GM18498 (cell line): ENCODE data around the gene RSPH3.
"Not testable (repeated sequence)": the region's sequence is repeated elsewhere in the genome, so short reads cannot be mapped to it uniquely, and the experiment has no call there.

Source experiments
- ATAC-seq: cut with Tn5 transposase; IDR thresholded peaks from one replicate; pipeline ENCODE4 v1.9.1; 2021; ENCODE audit warnings: mild to moderate bottlenecking, moderate library complexity; ENCODE audit not compliant: unreplicated experiment

The RSPH3 gene

GRCh38 chr6:158978757-158979156 is 21.2 kb downstream of the RSPH3 start:
- ATAC-seq: no peak

DNA sequence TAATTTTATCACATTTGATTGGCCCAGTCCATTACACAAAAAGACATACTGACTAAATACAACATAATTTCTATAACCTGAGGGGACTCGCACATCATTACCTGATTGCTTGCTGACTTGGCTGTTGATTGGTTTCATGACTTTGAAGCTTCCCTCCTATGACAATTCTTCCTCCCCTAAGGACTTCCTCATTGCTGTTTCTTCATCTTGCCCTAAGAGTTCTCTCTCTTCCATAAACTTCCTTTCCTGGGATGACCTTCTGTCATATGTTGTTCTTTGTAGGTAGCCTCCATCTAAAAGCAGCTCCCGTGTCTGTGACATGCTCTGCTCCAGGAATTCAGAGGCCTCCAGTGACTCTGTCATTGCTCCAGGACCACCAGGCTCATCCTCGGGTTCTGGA is 22.6 kb downstream of the RSPH3 start:
- no peak for ATAC-seq

DNA sequence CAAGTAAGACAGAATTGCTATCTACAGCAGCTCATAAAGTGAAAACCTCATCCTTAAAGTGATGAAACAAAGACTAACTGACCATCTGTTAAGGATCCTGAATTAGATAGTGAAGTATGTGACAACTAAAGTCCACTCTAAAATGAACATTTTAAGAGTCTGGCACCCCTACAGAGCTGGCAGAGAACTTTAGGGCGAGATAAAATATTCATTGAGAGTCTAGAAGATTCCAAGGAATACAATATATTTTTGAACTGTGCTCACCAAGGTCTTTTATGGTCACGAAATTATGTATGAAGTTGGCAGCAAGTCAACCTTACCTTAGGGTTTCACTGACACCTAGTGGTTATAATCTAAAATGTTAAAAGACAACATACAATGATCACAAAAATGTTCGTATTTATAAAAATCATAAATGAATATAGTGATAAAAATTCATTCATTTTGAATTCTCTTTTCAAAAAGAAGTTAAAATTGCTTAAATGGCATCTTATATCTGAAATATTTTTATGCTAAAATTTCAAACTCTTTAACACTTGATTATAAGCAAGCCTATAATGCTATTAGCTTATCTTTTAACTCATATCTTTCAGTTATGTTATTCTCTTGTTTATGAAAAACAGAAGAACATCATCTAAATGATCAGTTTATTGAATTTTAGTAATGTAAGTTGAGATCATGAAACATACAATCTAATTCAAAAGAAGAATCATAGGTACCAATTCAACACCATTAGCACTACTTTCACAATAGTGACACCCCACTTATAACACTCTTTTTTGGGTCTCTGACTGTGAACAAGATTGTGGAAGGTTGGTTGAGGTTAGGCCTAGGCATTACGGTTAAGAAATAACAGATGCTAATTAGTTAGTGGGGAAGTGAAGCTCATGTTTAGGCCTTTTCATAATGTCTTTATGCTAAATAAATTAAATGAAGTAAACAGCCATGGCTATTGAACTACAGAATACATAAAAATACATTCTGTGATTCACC is 27.5 kb downstream of the RSPH3 start:
- no peak for ATAC-seq

DNA sequence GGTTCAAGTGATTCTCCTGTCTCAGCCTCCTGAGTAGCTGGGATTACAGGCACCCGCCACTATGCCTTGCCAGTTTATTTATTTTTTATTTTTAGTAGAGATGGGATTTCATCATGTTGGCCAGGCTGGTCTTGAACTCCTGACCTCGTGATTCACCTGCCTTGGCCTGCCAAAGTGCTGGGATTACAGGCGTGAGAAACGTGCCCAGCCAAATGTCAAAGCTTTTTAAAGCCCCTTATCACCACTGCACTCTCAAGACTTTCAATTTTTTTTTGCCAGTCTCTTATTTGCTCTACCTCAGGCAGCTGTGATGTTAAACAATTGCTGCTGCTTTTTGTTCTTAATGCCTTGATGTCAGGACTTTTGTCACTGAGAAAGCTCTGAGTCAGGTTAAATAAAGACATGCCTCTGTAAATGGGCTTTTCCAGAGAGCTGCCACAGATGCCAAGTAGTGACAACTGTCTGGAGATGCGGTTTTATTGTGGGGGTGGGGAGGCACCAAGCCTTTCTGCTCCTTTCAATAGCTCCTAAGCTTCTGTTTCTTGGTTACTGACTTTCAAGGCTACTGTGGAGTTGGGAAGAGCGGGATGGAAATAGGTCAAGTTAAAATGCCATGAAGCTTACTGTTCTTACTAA is 29.2 kb downstream of the RSPH3 start:
- ATAC-seq: no peak

GRCh38 chr6:158969148-158969547 is 30.9 kb downstream of the RSPH3 start:
- ATAC-seq: no peak

DNA sequence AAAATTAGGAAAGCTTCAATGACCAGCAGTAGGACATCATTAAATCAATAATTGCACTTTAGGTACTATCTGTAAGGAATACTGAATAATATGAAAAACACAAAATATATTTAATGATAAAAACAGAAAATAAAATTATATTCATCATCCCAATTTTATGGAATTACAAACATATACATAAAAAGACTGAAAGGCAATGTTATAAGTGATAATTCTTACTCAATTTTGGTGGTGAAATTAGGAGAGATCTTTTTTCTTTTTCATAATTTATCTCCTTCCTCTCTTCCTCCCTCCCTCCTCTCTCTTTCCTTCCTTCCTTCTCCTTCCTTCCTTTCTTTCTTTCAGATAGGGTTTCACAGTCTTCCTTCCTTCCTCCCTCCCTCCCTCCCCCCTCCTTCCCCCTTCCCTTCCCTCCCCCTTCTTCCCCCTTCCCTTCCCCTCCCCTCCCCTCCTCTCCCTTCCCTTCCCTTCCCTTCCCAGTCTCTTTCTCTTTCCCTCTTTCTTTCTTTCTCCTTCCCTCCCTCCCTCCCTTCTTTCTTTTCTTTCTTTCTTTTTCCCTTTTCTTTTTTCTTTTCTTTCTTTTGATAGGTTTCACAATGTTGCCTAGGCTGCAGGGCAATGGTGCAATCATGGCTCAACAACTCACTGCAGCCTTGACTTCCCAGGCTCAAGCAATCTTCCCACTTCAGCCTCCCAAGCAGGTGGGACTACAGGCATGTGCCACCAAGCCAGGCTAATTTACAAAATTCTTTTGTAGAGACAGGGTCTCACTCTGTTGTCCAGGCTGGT is 36.8 kb downstream of the RSPH3 start:
- no peak for ATAC-seq

DNA sequence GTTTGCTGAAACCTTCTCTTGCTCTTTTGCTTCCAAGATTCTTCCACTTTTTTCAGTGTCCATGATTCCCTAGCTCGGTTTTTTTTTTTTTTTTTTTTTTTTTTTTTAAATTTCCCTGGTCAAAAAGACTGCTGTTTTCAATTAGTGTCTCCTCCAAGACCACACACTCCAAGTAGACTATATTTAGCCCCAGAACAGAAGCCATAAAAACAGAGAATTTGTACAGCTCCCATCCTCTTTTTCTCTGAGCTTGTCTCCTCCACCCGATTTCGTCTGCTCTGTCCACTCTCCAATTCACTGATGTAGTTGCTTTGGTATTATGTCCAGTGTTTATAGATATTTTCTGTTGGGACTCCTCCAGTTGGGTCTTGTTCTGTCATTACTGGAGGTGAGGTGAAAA is 37.6 kb downstream of the RSPH3 start:
- no peak for ATAC-seq

GRCh38 chr6:158960026-158960425 is 40.0 kb downstream of the RSPH3 start:
- no peak for ATAC-seq

DNA sequence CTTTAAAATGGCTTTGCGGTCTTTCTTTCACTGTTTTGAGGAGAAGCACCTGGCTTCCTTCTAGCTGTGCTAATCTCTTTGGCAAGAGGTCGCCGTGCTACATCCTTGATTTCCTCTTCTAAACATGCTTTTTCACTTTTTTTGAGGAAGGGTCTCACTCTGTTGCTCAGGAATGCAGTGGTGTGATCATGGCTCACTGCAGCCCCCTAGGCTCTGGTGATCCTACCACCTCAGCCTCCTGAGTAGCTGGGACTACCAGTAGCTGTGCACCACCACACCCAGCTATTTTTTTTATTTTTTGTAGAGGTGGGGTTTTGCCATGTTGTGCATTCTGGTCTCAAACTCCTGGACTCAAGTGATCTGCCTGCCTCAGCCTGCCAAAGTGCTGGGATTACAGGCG is 40.5 kb downstream of the RSPH3 start:
- ATAC-seq: no peak

- ATAC-seq: no peak
These were observed 41.3 kb downstream of the RSPH3 start for GRCh38 chr6:158958504-158959386.

- ATAC-seq: no peak
These were observed 44.7 kb downstream of the RSPH3 start for GRCh38 chr6:158955255-158955654.

DNA sequence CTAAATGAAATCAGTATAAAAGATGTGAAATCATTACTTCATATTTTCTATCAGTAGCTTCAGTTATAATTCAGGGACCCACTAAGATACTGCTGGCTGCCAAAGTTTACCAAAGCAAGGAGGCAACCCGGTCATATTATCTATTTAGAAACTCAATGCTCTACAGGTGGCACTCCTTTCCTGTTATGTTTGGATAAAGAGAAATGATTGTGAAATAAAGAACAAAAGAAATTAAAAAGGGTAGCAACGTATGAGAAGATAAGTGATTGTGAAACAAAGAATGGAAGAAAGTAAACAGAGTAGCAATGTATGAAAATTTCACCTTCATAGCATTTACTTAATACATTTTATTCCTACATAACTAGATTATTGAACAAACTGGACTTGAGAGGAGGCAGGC is 45.2 kb downstream of the RSPH3 start:
- ATAC-seq: no peak

DNA sequence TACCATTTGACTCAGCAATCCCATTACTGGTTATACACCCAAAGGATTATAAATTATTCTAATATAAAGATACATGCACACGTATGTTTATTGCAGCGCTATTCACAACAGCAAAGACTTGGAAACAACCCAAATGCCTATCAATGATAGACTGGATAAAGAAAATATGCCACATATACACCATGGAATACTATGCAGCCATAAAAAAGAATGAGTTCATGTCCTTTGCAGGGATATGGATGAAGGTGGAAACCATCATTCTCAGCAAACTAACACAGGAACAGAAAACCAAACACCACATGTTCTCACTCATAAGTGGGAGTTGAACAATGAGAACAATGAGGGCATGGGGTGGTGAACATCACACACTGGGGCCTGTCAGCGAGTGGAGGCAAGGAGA is 48.0 kb downstream of the RSPH3 start:
- not testable (repeated sequence) for ATAC-seq

- ATAC-seq: not testable (repeated sequence)
These were observed 48.4 kb downstream of the RSPH3 start for GRCh38 chr6:158951565-158951964.

DNA sequence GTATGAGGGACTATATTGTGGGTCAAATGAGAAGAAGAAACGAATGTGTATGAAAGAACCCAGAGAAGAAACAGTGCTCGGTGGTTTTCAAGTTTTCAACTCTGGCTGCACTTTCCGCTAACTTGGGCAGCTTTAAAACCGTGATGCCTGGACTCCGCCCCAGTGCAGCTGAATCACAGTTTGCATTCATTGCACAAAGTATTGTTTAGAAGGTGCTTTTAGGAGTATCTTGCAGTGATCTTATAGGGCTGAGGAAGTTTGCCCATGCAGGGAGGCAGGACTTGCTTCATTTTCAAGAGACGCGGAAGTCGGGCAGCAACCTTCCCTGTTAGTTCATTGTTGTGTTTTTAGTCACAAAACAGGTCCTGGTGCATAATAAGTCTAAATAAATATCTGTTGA is 52.7 kb downstream of the RSPH3 start:
- ATAC-seq: no peak

- no peak for ATAC-seq
These were observed 56.5 kb downstream of the RSPH3 start for GRCh38 chr6:158943380-158944032.

DNA sequence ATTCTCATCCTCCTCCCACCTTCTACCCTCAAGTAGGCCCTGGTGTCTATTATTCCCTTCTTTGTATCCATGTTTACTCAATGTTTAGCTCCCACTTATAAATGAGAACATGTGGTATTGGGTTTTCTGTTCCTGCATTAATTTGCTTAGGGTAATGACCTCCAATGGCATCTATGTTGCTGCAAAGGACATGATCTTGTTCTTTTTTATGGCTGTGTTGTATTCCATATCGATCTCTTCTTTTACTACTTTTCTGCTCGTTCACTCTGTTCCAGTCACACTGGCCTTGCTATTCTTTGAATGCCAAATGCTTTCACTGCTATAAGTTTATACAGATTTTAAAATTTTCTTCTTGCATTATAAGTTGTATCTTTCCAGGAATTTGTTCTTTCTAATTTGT is 57.7 kb downstream of the RSPH3 start:
- no peak for ATAC-seq

- ATAC-seq: no peak
These were observed 58.8 kb downstream of the RSPH3 start for GRCh38 chr6:158941246-158941645.

DNA sequence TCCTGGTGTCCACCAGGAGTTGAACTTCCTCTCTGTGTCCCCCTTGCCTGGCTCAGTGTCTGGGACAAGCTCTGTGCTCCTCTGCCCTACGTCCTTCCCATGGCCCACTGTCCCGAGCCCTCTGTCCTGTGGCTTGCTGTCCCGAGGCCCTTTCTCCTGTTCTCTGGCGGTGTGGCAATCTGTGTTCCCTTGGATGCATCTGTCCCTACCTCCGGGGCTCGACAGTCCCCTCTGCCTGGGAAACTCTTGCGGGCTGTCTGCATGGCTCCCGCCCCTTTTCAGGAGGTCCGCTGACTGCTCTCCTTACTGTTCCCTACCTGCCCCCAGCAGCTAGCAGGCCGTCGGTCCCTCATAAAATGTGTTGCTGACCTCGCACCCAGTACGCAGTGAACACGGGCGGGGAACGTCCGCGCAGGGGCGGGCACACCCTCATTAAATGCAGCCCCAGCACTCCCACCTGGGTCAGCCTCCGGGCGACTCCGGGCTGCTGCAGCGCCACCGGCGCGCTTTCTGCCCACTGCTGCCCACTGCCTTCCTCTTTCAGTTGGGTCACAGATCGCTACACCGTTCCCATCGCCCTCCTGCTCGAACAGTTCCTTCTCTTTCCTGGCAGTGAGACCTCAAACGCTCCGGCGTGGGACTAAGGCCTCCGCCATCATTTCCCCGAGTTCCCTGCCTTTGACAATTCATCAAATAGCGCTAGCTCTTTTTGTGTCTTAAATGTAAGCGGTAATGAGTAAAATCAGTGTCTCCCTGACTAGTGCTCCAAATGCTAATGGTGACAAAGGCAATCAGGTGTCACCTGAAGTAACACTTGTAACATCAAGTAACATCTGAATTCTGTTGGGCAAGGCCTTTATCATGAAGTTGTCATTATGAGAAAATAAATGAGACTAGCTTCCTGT is 60.5 kb downstream of the RSPH3 start:
- ATAC-seq: no peak
